Activated CD4-positive, alpha-beta T cell treated with anti-CD3 and anti-CD28 coated beads for 24 hours (primary cell): ENCODE results near the gene ZNF331.
"Not testable (repeated sequence)": the region's sequence is repeated elsewhere in the genome, so short reads cannot be mapped to it uniquely, and the experiment has no call there.

Experiments
- DNase-seq, 2 donors: peaks; one replicate each; pipeline ENCODE4 v3.0.0-alpha.2; 2020; ENCODE audit warnings: low read depth in 2 of 2

The ZNF331 gene

GRCh38 chr19:53537521-53538377 lies at the start of gene ZNF331:
Gene ZNF331 (plus strand): TSS chr19:53538145. CDS start chr19:53569377, 31,232 bp downstream.
- DNase-seq, result peak; percentile 73 to 74

- no peak for DNase-seq
Measured at GRCh38 chr19:53492153-53492552, 45.8 kb upstream of the ZNF331 start.

GRCh38 chr19:53497311-53498023 lies 40.5 kb upstream of the ZNF331 start:
- DNase-seq, result not testable (repeated sequence)

- not testable (repeated sequence) for DNase-seq
Measured at GRCh38 chr19:53498024-53498395, 39.9 kb upstream of the ZNF331 start.

GRCh38 chr19:53503151-53503550 lies 34.8 kb upstream of the ZNF331 start:
- DNase-seq, result not testable (repeated sequence)

- not testable (repeated sequence) for DNase-seq
Measured at GRCh38 chr19:53503671-53504364, 34.1 kb upstream of the ZNF331 start.

GRCh38 chr19:53504365-53504703 lies 33.6 kb upstream of the ZNF331 start:
- DNase-seq, result not testable (repeated sequence)

GRCh38 chr19:53504885-53505284 lies 33.1 kb upstream of the ZNF331 start:
- DNase-seq, result no peak

GRCh38 chr19:53506728-53507127 lies 31.2 kb upstream of the ZNF331 start:
- DNase-seq, result no peak

- DNase-seq, result no peak
Measured at GRCh38 chr19:53507523-53508442, 30.2 kb upstream of the ZNF331 start.

GRCh38 chr19:53509443-53509842 lies 28.5 kb upstream of the ZNF331 start:
- no peak for DNase-seq

- DNase-seq, result no peak
Measured at GRCh38 chr19:53509845-53510244, 28.1 kb upstream of the ZNF331 start.

- DNase-seq, result no peak
Measured at GRCh38 chr19:53511357-53511756, 26.6 kb upstream of the ZNF331 start.

GRCh38 chr19:53511933-53512374 lies 26.0 kb upstream of the ZNF331 start:
- DNase-seq, result peak; percentile 18 to 23

- not testable (repeated sequence) for DNase-seq
Measured at GRCh38 chr19:53515047-53515446, 22.9 kb upstream of the ZNF331 start.

GRCh38 chr19:53517114-53517741 lies 20.7 kb upstream of the ZNF331 start:
- no peak for DNase-seq

GRCh38 chr19:53518121-53518520 lies 19.8 kb upstream of the ZNF331 start:
- DNase-seq, result no peak

GRCh38 chr19:53518716-53519115 lies 19.2 kb upstream of the ZNF331 start:
- DNase-seq, result no peak

GRCh38 chr19:53519446-53519845 lies 18.5 kb upstream of the ZNF331 start:
- no peak for DNase-seq

- DNase-seq, result no peak
Measured at GRCh38 chr19:53520163-53520546, 17.8 kb upstream of the ZNF331 start.
